GM10847 (cell line): ENCODE results near the gene PYGB.

Source experiments
- POLR2A ChIP-seq: IDR thresholded peaks from 2 replicates; pipeline ENCODE4 v1.6.1; 2011; ENCODE audit not compliant: insufficient read length; ENCODE audit errors: extremely low read depth

PYGB gene

DNA sequence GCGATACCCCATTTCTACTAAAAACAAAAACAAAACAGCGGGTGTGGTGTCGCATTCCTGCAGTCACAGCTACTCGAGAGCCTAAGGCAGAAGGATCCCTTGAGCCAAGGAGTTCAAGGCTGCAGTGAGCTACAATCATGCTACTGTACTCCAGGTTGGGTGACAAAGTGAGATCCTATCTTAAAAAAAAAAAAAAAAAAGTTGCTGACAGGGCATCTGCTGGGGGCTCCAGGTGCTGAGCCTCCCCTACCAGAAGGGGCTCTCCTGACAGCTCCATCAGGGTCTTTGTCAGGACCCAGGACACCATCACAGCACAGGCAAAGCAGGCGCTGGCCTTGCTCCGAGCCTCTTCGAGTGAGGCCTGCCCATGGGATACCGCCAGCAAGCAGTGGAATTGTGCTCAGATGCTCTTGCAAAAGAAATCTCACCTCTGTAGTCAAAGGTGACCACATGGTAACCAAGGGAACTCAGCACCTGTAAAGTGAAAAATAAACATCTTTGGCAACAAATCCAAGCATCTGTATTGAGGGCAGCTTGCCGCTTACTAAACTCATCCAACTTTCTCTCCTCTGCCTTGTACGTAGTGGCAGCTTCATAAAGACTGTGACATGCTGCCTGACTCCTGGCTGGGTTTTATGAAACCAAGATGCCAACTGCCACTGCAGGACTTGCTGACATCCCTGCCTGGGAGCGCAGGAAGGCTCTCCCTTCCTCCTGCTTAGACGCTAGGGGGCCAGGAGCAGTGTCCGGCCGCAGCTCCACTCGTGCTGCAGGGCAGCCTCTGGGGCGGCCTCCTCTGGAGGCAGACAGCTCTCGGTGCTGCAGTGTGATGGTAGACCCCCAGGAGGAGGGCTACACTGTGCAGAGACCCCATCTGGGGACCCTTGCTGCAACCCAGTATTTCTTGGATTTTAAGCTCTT lies 66.9 kb downstream of the PYGB start:
- TF ChIP-seq POLR2A, result no peak

DNA sequence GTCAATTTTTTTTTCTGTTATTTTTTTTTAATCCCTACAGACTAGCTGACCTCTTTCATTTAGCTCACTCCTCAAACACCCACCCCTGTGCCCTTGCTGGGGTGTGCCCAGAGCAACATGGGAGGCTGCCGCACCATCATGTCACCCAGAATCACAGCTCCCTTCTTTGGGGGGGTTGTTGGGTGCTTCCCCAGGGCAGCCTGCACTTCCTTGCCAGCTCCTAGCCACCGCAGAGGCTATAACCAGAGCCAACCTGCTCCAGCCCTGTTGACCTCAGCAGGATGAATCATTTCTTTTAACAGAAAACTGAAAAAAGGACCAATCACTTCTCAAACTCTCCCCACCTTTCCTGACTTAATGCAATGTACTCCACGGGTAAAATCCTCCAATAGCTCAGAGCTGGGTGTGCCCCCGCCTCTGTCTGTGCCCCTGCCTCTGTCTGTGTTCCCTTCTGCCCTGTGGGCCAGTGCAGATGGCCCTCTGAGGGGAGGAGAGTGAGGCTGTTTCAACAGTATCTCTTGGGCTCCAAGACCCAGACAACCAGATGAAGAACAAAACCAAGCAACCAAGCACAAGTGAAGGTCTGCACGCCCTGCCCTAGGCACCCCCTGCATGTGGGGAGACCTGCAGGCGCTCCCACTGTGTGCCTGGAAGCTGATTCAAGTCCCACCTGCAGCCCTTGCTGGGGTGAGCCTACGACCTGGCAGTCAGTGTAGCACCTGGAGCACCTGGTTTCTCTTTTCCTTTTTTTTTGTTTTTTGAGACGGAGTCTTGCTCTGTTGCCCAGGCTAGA lies 67.7 kb downstream of the PYGB start:
- no peak for TF ChIP-seq POLR2A

DNA sequence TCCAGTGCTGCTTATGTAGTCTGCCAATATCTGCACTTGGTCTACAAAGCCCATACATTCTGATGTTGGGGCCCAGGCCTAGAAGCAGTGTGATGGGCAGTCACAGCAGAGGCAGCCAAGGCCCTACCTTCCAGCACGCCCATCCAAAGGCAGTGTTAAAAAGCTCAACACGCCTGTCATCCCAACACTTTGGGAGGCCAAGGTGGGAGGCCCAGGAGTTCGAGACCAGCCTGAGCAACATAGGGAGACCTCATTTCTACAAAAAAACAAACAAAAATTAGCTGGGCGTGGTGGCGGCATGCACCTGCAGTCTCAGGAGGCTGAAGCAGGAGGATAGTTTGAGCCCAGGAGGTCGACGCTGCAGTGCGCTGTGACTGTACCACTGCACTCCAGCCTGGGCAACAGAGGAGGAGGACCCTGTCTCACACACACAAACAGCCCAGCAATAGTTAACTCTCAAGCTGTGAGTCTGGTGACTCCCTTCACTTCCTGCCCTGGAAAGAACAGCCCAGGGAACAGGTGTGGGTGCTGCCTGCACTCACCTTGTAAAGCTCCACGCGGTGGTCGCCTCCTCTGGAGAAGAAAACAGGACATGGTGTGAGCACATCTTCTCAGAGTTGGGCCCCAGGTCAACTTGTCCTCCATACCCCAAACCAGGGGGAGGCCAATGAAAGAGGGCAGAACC lies 68.8 kb downstream of the PYGB start:
- no peak for TF ChIP-seq POLR2A

DNA sequence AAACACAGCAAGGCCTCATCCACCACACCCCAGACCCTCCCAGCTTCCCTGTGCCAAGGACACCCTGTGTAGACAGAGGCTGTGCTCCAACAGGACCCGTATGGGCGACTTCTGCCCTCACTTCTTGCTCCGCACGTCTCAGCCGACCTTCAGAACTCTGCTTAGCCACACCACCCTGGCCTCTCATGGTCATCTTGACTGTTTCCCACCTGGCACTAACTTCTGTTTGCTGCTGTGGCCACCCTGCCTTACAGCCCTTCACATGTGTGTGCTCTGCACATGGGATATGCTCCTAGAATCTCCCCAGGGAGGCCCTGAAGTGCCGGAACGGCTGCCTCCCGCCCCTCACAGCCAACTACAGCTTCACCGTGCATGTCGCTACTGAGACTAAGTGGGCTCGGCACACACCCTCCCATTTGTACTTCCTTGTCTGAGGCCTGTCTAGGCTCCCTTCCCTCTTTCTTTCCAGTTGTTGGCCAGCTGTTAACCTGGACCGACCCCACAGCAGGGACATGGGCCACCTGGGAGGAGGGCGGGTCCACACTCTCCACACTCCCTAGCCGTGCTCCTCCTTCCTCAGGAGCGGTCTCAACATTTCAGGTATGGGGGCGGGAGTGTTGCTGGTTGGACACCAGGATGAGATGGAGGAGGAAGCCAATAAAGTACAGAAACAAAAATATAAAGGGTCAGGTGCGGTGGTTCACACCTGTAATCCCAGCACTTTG lies 69.6 kb downstream of the PYGB start:
- no peak for TF ChIP-seq POLR2A

DNA sequence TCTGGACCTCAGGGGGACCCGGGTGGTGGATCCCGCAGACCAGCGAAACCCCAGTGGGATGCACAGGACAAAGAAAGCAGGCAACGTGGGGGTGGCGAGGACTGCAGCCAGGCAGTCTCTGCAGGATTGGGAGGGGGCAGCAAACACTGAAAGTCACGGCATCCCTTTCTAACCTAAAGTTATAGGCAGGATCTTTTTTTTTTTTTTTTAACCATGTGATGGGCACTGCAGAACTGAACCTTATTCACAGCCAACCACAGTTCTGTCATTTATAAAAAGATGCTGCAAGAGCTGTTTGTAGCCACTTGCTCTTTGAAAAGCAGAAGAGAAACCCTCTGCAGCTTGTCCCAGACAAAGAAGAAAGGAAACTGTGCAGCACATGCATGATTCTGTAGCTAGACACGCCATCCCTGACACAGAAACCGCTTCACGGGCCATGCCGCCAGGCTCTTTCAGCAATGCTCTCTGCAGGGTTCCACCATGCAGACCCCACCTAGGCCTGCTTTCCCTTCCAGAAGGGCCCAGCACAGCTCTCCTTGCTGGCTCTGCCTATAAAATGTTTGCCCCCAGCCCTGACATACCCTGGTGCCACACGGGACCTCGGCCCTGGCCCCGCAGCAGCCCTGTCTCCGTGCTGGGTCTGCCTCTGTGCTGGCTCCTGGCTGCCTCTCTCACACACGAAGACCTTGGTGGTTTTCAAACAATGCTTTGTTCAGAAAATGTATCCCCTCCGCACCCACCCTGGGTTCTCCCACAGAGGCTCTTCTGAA lies 70.8 kb downstream of the PYGB start:
- TF ChIP-seq POLR2A, result no peak

DNA sequence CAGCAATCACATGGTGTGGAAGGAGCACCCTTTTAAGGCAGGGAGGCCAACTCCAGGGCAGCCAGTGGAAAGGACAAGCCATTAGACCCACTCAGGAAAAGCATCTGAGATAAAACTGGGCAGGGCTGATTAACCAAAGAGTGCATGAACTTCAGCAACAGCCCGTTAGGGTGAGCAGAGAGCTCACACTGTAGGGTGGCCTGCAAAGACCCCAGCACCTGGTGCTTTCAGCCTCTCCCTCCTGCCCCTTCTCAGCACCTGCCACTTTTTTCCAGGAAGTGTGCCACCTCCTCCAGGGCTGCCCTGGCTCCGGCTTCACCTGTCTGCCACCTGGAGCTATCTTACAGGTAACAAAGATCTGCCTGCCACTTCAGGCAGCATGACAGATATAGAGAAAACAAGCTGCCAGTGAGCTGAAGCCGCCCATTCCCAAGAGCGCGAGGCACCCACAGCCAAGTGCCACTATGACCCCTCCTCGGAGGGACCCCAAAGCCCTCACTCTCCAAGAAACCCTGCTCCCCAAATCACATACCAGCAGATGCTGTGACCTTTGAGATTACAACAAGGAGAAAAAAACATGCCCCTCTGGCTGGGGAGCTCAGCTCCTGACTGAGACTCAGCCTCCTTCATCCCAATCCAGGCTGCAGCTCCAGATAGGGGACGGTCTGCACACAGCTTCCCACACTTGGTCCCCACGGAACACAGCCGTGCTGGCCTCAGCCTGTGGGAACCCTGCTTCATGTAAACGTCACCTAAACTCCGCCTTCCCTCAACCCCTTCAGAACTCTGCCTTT lies 71.6 kb downstream of the PYGB start:
- TF ChIP-seq POLR2A, result no peak

DNA sequence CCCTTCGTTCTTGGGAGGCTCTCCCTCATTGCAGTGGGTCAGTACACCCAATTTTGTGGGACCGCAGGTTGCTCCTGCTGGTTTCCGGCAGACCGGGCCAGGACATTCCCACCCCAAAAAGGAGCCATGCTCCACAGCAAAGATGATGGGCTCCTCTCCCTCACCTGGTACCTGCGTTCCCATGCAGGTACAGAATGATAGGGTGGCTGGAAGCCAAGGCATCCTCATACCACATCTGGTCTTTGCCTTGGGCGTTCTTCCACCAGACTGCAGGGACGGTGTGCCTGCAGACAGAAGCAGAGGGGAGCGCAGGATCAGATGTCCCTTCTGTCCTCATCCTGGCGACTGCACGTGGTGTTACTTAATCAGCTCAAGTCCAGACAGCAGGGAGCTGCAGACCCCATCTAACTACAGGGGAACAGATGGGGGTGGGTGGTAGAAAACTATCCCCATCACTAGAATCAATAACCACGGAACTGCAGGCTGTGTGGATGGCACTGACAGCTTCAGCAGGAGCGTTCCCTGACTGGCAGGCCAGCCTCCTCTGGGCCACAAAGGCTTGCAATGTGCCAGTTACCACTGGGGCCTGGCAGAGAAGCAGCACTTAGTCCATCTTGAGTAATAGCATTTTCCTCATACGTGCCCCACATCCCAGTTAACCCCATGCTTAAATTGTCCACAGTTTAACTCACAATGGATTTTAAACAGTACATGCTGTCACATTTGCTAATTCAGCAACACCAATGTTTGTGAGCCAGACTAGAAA lies 72.3 kb downstream of the PYGB start:
- no peak for TF ChIP-seq POLR2A

DNA sequence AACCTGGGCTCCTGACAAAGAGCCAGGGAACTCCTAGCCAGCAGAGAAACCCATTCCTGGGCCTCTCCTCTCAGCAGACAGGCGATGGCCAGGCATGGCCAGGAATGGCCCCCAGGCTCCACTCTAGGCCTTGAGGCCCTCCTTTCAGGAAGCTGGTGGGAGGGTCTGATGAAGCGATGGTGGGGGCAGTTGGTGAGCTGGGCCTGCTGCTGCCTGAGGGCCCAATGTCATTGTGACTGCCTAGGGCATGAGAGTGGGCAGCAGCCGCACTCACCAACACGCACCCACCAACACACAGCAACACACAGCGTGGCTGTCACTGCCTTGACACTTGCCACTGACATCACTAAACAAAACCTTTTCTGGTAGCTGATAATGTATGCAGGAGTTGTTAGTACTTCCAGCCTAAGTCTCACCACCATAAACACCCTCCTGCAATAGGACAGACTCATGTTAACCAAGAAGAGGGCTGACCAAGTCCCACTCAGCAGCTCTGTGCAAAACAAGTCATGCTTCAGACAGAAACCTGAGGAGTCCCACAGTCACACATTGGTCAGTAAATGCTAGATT lies 73.5 kb downstream of the PYGB start:
- TF ChIP-seq POLR2A, result no peak

DNA sequence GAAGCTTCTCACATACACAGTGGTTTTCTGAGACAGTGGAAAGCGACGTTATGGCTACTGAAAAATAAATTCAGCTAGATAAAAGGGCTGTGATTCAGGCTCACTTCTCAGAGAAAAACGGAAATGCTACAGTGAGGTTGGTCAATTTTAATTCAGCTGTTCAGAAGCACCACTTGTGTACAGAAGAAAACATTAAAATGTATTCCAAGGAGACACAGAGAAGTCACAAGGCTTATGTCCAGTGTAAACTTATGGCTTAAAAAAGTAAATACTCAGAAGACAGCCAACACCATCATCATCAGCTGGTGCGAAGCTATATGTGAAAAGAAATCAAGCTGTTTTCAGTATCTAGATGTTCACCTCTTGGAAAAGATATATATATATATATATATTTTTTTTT lies 74.1 kb downstream of the PYGB start:
- TF ChIP-seq POLR2A, result no peak

DNA sequence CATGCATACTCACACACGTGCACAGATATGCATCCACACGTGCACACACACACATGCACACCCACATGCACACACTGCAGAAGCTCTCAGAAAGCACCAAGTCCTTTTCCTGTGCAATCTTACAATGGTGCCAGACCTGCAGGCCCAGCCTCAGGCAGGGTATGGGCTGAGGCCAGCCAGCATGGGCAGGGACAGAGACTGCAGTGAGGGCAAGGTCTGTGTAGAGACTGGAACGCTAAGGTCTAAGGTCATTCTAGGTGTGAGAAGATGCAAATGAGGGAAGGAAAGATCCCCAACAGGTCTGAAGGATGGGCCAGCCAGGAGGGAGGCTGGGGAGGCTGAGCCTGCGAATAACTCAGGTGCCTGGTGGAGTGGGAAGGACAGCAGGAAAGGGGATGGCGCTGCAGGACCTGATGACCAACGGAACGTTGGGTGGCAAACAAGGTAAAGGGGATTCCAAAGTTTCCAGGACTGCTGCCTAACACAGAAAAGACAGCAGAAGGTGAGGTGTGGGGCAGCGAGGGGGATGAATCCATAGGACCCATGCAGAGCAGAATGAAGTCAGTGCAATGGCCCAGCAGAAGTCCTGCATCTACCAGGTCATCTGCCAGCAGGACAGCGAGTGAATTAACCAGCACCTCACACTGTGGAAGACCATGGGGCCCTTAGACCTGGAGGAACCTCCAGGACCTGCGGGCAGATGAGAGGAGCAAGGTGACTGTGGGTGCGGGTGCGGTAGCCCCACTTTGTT lies 75.8 kb downstream of the PYGB start:
- TF ChIP-seq POLR2A, result no peak

DNA sequence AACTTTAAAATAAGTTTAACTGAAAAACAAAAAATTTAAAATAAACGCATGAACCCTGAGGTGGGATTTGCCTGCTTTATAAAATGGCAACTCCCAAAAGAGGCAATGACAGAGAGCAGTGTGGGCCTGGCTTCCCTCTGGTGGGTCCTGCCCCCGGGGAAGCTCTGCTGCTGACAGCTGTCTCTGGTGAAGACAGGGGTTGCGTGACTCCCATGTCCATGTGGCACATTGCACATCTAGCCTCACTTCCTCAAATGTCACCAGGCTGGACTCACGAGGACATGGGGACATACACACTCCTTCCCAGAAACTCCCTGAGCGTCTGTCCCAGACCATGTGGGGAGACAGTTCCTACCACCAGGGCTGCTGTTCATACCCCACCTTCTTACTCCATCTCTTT lies 76.5 kb downstream of the PYGB start:
- TF ChIP-seq POLR2A, result no peak

DNA sequence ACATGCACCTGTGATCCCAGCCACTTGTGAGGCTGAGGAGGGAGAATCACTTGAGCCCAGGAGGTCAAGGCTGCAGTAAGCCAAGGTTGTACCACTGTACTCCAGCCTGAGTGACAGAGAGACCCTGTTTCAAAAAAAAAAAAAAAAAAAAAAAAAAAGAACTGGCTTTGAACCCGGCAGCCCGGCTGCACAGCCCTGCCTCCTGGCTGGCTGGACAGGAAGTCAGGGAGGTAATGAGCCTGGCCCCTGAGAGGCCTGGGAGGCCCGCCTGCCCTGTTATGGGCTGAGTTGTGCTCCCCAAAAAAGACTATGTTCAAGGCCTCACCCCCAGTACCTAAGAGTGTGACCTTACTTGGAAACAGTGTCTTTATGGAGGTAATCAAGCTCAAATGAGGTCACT lies 77.2 kb downstream of the PYGB start:
- TF ChIP-seq POLR2A, result no peak
